HG03025 (cell line): ENCODE results near the gene WDR19.
"Not testable (repeated sequence)": the region's sequence is repeated elsewhere in the genome, so short reads cannot be mapped to it uniquely, and the experiment has no call there.

Experiments used
- ATAC-seq: cut with Tn5 transposase; IDR thresholded peaks from one replicate; pipeline ENCODE4 v1.9.1; 2021; ENCODE audit warnings: mild to moderate bottlenecking, moderate library complexity; ENCODE audit not compliant: unreplicated experiment, low FRiP score

Gene WDR19

GRCh38 chr4:39292433-39292832 lies 110.1 kb downstream of the WDR19 start:
- not testable (repeated sequence) for ATAC-seq

DNA sequence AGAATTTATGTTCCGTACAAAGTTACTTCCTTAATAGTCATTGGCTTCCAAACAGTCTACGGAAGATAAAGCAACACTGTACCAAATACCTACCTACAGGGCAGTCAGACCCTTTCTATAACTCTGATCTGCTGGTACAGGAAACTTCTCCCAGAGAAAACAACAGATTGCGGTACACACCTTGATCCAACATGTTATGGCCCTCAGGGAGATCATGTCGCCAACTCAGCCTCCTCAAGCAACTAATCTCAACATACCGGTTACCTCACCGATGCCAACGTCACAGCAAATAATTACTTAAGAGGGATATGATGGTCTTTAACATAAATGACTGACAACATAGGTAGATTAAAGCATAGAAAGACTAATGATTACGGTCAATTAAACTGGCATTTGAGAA lies 113.5 kb downstream of the WDR19 start:
- ATAC-seq: no peak

- ATAC-seq: no peak
Measured at GRCh38 chr4:39302901-39303300, 120.6 kb downstream of the WDR19 start.

- no peak for ATAC-seq
Measured at GRCh38 chr4:39303871-39304270, 121.5 kb downstream of the WDR19 start.

GRCh38 chr4:39304651-39305050 lies 122.3 kb downstream of the WDR19 start:
- ATAC-seq: no peak

DNA sequence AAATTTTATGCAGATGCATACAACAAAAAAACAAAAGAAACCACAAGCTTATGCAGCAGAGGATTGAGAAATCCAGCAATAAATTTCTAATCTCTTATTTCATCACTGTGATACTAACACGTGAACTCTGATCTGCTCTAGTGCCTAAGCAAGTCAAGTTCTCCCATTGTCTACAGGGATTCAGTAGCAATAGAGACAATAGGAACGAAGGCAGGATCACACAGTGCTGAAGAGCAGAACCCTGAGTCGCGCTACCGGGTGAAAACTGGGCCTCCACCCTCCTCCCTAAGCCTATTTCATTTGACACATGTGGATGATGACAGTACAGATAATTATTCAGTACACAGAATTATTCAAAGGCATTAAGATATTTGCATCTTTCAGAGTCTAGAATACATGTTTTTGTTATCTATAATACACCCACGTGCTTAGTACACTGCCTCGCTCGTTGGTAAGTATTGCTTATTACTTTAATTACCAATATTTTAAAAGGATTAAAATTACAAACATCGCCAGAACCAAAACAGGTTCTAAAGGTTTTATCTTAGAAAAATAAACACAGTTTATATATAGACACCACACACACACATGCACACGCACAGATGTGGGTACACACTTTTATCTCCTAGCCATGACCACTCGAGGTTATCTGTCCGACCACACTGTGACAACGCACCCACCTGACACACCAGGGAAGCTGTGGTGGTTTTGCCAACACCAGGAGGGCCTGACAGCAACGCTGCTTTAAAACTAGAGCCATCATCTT lies 123.8 kb downstream of the WDR19 start:
- no peak for ATAC-seq

DNA sequence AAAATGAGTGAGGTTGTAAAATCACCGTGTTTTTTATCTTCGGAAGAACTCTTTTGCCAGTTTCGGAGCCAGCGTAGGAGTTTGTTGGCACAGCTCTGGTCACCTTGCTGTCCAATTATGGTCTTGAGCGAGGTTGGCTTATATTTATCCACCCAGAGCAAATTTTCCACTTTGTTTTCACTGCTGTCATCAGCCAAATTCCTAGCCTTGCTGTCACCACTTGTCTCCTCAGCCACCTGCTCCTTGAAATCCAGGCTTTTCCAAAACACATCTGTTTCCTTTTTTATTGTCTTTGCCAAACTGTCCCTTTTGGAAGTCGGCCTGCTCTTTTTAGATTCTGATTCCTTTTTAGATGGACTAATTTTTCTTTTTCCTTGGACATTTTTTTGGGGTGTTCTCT lies 126.3 kb downstream of the WDR19 start:
- ATAC-seq: no peak

GRCh38 chr4:39312816-39313215 lies 130.5 kb downstream of the WDR19 start:
- ATAC-seq: no peak

- ATAC-seq: no peak
Measured at GRCh38 chr4:39319676-39320075, 137.3 kb downstream of the WDR19 start.

GRCh38 chr4:39320381-39321115 lies 138.2 kb downstream of the WDR19 start:
- no peak for ATAC-seq

- no peak for ATAC-seq
Measured at GRCh38 chr4:39323821-39324220, 141.5 kb downstream of the WDR19 start.

DNA sequence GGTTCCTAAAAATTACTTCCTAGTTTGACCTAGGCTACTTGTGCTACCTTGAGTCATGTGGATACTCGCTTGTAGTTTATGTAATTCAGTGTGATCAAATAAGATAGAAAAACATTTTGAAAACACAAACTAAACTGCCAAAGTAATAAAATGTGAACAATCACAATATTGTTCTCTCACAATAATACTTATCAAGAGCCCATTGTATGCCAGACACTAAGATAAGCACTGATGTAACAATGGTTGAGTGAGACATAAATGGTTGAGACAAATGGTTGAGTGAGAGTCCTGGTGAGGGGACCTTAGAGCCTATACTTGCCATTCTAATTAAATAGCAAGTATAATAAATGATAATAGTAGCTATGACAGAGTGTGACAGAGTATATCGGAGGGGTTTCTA lies 142.1 kb downstream of the WDR19 start:
- no peak for ATAC-seq

DNA sequence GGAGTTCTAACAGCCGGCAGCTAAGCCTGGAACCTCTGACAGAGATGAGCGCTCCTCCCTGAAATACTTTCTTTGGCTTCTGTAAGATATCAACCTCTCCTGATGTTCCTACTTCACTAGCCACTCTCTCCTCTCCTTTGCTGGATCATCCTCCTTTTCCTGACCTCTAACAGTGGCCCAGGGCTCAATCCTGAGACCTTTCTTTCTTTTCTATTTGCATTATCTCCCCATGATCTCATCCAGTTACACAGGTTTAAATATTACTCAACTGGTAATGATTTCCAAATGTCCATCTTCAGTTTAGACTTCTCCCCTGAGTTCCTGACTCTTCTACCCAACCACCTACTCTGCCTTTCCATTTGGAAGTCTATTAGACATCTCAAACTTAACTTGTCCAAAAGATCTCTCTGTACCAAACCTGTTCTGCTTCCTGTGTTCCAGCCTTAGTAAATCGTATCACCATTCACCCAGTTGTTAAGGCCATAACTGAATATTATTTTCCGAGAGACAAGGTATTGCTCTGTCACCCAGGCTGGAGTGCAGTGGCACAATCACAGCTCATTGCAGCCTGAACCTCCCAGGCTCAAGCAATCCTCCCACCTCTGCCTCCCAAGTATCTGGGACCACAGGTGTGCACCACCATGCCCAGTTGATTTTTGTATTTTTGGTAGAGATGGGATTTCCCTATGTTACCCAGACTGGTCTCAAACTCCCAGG lies 142.7 kb downstream of the WDR19 start:
- ATAC-seq: no peak

- ATAC-seq: no peak
Measured at GRCh38 chr4:39326468-39326977, 144.2 kb downstream of the WDR19 start.

GRCh38 chr4:39330353-39330752 lies 148.0 kb downstream of the WDR19 start:
- no peak for ATAC-seq

- ATAC-seq: no peak
Measured at GRCh38 chr4:39331191-39331590, 148.9 kb downstream of the WDR19 start.
